GM18505 (cell line): ENCODE results near the gene FEZF2.

ENCODE experiments used
- ATAC-seq: cut with Tn5 transposase; IDR thresholded peaks from one replicate; pipeline ENCODE4 v1.9.1; 2021; ENCODE audit not compliant: unreplicated experiment
- POLR2A ChIP-seq: IDR thresholded peaks from 4 replicates; pipeline ENCODE4 v1.6.1; 2011; ENCODE audit warnings: borderline replicate concordance; ENCODE audit not compliant: insufficient read depth, insufficient read length; ENCODE audit errors: extremely low read depth

Gene FEZF2

DNA sequence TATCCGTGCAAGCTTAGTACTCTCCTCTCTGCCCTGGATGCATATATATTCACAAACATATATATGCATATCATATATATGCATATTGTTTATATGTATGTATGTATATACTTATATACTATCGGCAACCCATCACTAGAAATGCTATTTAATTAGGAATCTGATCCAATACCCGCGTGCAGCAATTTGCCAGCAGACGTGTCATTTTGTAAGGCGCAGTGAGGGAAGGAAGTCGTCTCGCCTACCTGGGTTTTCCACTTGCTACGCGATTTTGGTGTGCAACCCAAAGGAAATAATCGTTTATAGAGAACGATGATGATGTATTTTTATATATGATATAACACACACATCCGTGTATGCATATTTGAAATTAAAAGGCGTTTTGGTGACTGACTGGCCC lies 5.6 kb upstream of the FEZF2 start:
- no peak for TF ChIP-seq POLR2A
- ATAC-seq, result no peak

DNA sequence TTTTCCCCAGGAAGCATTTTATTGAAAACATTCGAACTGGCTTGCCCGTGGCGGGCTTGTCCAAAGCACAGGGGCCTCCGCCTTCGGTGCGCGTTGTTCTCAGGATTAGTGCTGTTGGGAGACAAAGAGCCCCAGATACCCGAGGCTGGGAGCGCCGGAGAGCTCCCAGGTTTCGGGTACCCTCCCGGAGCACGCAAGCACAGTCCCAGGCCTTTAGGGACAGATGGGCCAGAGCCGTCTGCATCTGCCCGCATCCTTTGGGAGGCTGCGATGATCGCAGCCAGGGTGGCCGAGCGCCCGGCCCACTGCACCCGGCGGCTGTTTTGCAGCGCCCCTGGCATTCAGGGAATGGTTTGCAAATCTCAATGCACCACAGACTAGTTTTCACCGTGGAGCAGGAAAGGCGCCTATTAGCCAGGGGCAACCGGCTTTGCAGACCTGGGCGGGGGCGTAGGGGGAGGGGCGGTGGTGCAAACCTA lies 5.0 kb upstream of the FEZF2 start:
- no peak for ATAC-seq
- no peak for TF ChIP-seq POLR2A

DNA sequence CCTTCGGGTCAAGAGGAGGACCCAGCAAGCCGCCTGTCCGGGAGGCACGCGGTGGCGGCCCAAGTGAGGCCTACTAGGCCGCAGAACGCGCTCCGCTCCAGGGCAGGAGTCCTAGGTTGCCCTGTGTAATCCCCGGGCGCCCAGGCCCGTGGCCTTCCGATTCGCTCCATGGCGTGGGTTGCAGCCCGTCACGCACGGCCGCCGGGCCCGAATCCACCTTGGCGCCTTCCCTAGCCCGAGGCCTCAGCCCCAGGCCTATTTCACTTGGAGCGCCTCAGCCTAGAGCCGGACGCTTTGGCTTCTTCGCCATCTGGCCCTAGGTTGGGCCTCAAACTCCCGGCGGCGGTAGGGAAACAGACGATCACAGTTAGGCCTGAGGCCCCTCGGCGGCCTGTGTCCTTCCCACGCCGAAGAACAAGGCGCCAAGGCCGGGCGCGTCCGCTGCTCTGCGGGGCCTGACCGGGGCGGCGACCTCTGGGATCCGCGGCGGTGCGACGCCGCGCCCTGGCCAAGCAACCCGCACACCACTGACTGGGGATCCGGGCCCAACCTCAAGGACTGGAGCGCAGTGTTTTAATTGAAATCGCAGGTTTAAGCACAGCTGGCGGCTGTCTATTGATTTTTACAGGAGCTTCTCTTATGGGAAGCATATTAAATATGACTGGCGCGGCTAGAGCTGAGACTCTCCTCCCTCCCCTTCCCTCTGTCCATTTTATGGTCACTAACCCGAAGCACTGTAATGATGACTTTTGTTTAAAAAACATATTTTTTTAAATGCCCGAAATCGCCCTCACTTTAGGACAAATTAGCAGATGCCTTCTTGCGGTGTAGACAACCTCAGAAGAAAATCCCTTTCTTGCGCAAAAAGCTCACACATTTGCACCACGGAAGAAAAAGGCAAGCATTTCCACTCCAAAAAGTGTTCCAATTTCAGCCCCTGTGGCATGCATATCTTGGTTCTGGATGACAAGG lies 3.8 kb upstream of the FEZF2 start:
- no peak for TF ChIP-seq POLR2A
- no peak for ATAC-seq

DNA sequence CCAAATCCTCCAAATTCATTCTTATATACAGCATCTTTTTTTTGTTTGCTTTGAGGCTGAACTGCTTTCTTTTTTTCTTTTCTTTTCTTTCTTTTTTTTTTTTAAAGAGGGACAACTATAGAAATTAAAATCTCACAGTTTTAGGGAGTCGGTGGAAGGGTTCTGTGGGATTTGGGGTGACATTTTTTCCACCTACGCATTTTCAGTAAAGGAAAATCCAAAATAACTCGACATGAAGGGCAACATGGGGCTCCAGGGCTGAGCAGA lies 3.0 kb upstream of the FEZF2 start:
- TF ChIP-seq POLR2A, result no peak
- no peak for ATAC-seq

DNA sequence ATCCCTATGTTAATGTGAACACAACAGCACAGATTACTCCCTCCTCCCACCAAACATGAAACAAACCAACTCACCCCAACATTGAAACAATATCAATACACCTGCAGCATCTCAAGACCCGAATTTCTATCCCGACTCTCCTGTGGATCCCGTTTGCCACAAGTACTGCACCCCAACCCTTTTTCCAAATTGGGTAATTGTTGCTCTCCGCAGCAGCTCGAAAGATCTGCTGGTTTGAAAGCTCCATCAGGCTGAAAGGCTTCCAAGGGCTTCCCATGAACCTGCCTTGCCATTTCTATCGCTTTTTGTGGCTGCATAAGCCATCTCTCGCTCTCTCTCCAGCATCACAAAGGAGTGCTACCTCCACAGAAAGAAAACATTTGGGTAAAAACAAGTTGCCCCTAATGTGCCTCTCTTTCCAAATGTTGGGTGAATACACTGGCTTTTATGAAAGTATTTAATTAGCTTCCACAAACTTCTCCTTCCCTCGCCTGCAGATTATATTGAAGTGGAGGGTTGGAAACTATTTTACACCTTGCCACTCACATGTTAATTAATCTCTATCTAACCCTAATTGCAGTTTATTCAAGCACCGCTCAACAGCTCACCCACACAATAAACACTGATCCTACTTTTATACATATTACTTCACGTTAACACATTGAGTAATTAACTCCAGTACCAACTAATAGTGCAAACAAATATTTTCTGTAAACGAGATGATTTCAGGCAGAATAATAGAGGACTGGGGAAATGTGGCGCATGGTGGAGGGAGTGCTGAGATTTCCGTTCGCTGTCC lies 2.5 kb upstream of the FEZF2 start:
- no peak for ATAC-seq

DNA sequence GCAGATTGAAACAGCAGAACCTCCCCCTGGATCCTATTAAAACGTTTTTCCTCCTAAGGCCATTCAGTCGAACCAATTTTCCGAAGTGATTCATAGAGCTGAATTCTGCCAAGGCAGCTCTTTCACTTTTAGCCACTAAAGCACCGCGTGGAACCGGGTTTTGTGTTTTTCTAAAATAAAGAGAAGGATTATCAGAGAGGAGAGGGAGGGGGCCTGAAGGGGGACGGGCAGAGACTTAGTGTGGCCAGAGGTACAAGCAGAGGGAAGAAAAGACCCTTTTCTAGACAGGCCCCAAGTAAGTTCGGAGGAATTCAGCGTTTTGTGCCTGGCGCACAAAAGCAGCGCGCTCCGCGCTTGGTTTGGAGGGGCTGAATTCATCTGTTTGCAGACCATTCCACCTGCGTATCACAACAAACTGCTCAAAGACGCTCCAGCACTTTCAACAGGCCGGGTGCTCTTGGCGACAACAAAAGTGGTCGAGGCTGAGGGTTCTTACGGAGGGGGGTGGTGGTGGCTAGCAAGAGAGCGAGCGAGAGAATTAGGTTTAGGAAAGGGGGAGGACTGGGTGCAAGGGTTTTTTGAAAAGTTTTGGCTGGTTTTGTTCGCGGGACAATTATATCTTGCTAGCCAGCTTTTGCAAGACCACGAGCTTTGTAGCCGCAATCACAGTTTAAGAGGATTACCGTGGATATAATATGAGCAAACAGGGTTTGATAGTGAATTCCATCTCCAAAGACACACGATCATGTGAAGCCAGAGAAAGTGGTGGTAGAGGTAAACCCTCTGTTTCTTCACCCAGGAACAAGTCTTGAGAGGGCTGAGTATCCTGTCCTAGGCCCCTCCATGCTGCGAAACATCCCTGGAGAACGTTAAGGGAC lies 1.2 kb upstream of the FEZF2 start:
- ATAC-seq, result no peak

More for the DNA sequence above, 2.5 kb upstream of the FEZF2 start:
- no peak for TF ChIP-seq POLR2A

DNA sequence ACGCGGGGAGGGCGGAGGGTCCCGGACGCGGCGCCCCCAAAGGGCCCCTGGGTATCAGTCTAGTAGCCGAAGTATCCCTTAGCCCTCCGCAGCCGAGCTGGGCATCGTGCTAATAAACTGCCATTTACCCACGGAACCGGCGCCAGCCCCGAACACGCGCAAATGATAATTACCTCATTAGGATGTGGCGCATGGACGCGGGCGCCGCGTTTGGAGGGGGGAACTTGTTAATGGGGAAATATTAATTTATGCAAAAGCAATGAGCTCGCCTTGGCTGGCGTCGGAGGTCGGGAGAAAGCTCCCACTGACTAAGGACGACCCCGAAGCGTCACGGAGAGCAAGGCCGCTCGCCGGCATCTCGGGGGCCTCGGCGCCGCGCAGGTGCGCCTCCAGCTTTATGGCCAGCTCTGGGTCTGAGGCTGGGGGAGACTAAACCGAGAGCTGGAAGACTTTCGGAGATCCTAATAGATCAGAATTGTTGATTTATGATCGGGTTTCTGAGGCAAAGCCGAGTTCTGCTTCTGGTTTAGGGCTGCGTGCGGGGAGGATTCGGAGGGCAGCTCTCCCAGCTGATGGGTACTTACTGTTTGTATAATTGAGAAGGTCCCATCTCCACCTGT lies 474 bp upstream of the FEZF2 start:
- no peak for ATAC-seq
- TF ChIP-seq POLR2A, result no peak

More for the DNA sequence above, 1.2 kb upstream of the FEZF2 start:
- no peak for TF ChIP-seq POLR2A

DNA sequence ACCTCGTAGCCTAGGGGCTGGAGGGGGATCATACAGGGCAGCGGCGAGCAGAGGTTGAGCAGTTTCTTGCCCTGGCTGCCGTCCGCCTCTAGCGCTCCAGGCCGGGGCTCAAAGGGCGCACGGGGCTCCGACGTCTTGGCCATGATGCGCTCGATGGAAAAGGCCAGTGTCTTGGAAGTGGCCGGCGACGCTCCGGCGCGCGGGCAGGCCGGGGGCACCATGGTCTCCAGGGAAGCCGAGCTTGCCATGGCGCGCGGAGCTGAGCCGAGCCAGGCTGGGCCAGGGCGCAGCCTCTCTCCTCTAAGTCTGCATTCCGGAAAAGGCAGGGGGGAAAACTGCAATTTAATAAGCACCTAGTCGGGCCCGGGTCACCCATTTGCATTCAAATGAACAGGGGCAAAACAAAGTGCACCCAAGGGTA lies 719 bp downstream of the FEZF2 start:
- no peak for TF ChIP-seq POLR2A
- ATAC-seq, result no peak

DNA sequence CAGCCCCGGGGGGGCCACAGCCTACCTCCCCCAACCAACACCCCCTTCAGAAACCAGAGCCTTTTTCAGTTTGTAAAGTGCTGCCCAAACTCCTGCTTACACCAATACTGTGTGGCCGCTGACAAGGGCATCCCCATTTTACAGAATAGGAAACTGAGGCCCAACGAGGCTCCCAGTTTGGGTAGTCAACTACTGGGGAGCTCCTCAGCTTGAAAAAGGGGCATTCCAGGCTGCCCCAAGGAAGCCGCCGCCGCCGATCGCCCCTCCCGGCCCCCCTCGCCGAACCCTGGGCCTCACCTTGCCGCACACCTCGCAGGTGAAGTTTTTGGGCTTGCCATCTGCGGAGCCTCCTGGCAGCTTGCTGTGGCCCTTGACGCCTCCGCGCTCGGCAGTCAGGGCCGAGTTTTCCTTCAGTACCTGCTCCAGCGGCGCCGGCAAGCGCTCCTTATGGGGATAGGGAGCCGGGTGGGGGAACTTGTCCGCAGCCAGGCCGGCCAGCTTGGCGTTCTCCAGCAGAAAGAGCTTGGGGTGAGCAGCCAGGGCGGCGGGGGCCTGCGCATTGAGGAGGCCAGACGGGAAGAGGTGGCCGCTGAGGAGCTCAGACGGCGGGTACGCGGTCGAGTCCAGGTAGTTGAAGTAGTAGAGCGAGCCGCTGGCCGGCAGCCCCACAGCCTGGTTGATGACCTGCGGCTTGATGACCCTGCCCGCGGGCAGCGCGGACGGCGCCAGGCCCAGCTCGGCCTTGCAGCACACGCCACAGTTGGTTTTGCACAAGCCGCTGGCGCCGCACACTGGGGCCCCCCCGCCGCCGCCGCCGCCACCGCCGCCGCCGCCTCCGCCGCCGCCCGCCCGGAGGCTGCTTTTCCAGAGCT lies 1.4 kb downstream of the FEZF2 start:
- ATAC-seq, result no peak
- no peak for TF ChIP-seq POLR2A

DNA sequence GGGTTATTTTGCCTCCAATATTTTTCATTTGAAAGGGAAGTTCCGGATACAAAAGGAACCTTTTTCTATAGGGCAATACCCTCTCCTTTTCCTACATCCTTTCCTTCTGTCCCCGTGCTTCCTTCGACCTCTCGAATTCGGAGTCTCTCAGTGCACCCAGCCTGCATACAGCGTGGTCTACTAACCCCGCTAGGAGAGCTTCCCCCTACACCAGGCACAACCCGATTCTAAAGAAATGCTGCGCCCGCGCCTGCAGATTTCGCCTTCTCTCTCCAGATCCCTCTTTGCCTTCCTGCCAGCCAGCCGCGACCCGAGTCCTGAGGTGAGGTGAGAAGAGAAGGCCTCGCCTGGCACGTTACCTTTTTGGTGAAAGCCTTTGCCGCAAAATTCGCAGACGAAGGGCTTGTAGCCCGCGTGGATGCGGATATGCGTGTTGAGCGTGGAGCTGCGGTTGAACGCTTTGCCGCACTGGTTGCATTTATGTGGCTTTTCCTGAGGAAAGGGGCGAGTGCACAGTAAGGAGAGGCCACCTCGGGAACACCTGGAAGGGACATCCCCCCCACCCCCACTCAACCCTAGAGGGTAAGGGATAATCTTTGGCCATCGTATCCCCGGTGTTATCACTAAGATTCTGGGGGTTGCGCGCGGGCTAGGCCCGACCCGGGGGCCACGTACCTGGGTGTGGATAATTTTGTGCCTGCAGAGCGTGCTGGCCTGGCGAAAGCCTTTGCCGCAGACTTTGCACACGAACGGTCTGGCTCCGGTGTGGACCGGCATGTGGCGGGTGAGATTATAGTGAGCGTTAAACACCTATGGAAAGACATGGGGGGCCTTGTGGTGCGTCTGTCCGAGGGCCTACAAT lies 2.3 kb downstream of the FEZF2 start:
- ATAC-seq, result no peak
- TF ChIP-seq POLR2A, result no peak
